Stimulated activated CD8-positive, alpha-beta memory T cell treated with anti-CD3 and anti-CD28 coated beads, Interleukin-4, amount 100 ng/mL, for 48 hours (primary cell): Measurements from ENCODE around the gene EMILIN2.

Experiments
- DNase-seq: peaks from one replicate; pipeline ENCODE4 v3.0.0-alpha.2; 2020

EMILIN2 gene

DNA sequence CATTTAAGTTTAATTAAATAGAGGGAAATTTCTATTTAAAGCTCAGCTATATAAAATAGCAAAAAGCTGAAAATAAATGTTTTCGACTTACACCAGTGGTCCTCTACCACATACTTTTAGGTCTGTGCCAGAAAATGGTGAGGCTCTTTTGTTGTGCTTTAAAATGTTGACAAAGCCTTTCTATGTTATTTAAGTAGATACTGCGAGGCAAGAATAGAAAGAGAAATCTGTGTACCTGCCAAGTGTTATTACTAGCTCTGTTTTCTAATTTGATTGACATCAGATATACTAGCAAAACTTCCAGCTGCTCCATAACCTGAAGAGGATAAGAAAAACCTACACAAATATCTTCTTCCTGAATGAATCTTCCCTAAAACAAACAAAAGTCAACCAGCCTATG lies 112.5 kb downstream of the EMILIN2 start:
- DNase-seq, result no peak

DNA sequence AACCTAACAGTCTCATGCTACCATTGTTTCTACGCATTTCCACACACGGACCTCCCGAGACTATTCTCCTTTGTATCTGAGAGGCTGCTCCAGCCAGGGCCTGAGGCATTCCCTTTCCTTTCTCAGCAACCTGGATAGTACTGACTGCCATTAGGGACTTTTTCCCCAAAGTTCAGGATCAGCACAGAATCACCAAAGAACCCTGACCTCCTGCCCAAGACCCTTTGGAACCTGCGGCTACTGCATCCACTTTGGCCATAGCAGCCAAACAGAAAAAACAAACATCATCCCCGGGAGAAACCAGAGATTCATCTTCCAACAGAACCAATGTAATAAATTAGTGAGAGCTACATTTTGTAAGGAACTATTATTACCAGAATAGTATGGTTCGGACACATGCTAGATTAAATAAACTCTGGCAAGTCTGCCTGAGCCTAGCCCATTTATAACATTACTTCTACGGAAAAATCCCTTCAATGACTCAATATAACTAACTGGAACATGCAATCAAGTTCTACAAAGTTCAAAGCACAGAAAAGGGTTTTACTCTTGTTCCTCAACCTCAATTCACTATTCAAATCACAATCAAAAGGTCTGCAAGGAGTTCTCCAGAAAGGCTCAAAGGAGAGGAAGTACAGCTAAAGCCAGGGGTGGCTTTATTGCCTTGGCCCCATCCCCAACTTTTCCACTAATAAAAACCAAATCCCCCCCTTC lies 114.3 kb downstream of the EMILIN2 start:
- no peak for DNase-seq

DNA sequence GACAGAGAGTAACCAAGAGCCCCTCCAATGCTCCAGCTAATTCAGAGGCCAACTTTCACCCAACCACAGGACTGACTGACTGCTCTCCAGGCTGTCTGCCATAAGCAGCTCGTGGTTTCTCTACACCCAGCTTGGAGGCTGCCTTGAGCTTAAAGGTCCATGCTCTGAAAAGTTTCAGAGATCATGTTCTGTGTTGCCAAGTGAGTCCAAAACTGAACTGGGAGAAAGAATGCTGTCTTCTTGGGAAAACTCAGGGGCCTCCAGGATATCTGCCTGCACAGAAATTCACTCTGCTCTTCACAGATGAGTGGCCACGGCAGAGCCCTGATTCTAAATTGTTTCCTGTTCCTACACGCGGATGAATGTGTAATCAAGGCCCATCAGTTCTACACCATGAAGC lies 115.0 kb downstream of the EMILIN2 start:
- peak; percentile 63 for DNase-seq

DNA sequence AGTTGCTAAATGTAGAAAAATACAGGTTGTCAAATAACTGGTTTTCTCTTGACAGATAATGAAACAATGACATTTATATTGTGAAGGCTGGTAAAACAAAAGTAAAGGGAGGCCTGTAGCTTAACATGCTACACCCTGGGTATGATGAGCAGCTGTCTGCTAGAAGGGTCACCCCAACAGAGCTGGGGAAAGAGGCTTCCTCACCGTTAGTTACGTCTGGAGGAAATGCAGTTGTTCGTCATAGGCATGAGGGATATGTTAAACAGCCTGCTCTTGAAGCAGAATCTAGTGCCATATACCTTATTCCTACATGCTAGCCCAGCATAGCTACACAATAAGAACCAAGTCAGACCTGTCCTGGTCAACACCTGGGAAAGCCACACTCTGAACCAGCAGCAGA lies 116.2 kb downstream of the EMILIN2 start:
- DNase-seq, result no peak

DNA sequence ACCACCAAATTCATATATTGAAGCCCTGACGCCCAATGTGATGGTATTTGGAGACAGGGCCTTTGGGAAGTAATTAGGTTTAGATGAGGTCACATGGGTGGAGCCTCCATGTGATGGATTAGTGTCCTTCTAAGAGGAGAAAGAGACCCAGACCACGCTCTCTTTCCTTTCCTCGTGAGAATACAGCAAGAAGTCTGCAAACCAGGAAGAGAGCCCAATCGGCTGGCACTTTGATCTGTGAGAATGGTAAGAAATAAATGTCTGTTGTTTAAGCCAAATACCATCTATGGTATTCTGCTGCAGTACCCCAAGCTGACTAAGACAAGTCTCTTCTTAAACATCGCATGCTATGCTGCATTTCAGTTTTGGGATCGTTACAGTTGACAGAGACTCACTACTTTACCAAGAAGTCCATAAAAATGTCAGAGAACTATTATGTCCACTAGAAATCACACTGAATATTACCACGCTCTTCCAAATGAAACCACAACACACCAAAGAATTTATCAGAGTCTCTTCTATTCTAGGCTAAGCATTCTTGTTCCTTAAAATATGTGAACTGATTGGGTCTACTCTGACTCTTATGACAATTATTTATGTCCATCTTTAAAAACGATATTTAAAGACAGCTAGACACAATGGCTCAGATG lies 117.7 kb downstream of the EMILIN2 start:
- no peak for DNase-seq
